SU-DHL-6 (cell line): Measurements from ENCODE around the gene KCNAB3.

Source experiments
- H2AFZ ChIP-seq: fragments of 200-600 bp; sonication (generic); 2 replicates; pipeline ENCODE4 v1.6.1; 2014; ENCODE audit warnings: low read depth, mild to moderate bottlenecking, moderate library complexity, mixed read lengths, antibody characterized with exemption, low read length; ENCODE audit not compliant: severe bottlenecking
- H3F3A ChIP-seq: fragments of 200-600 bp; shearing (Covaris generic); 2 replicates; pipeline ENCODE4 v1.6.0; 2016; ENCODE audit warnings: antibody characterized with exemption, mild to moderate bottlenecking; ENCODE audit not compliant: insufficient read depth
- H3K27ac ChIP-seq: fragments of 200-600 bp; sonication (generic); 2 replicates; pipeline ENCODE4 v1.5.1; 2016; ENCODE audit warnings: low read depth, mild to moderate bottlenecking, low read length, moderate library complexity, mixed read lengths
- H3K27me3 ChIP-seq: fragments of 200-600 bp; sonication (generic), shearing (Covaris generic); 2 replicates; pipeline ENCODE4 v1.6.0; 2014; ENCODE audit warnings: mild to moderate bottlenecking, low read length
- H3K36me3 ChIP-seq: fragments of 200-600 bp; sonication (generic); 2 replicates; pipeline ENCODE4 v1.6.1; 2014; ENCODE audit warnings: mild to moderate bottlenecking, low read length, mixed read lengths
- H3K4me2 ChIP-seq: fragments of 300-600, 200-600 bp; shearing (Covaris generic), sonication (generic); 2 replicates; pipeline ENCODE4 v1.6.0; 2014; ENCODE audit warnings: low read length, low read depth, mild to moderate bottlenecking; ENCODE audit not compliant: poor library complexity, severe bottlenecking
- H3K4me3 ChIP-seq: fragments of 200-600 bp; sonication (generic); 2 replicates; pipeline ENCODE4 v1.5.1; 2014; ENCODE audit warnings: antibody characterized with exemption, low read length, mild to moderate bottlenecking, mixed read lengths; ENCODE audit not compliant: insufficient read depth, poor library complexity, severe bottlenecking
- H3K79me2 ChIP-seq: fragments of 200-600 bp; sonication (generic); 2 replicates; pipeline ENCODE4 v1.6.1; 2014; ENCODE audit warnings: mild to moderate bottlenecking, low read length, moderate library complexity; ENCODE audit not compliant: insufficient read depth
- H3K9ac ChIP-seq: fragments of 200-600 bp; sonication (generic); 2 replicates; pipeline ENCODE4 v1.7.0; 2014; ENCODE audit warnings: mild to moderate bottlenecking, low read length
- H3K9me2 ChIP-seq: fragments of 200-600 bp; sonication (generic); replicated peaks from 2 replicates; pipeline ENCODE4 v1.6.1; 2014; ENCODE audit warnings: low read length; ENCODE audit not compliant: insufficient read depth
- H3K9me3 ChIP-seq: fragments of 200-600 bp; sonication (generic); 2 replicates; pipeline ENCODE4 v1.6.1; 2014; ENCODE audit warnings: low read length, mixed read lengths; ENCODE audit not compliant: insufficient read depth
- H4K20me1 ChIP-seq: fragments of 200-600 bp; sonication (generic); 2 replicates; pipeline ENCODE4 v1.6.1; 2014; ENCODE audit warnings: low read depth, mild to moderate bottlenecking, antibody characterized with exemption, low read length, moderate library complexity, mixed read lengths
- CTCF ChIP-seq: fragments of 200-600 bp; sonication (generic); IDR thresholded peaks from one replicate; pipeline ENCODE4 v1.5.1; 2017; ENCODE audit warnings: antibody characterized with exemption, mild to moderate bottlenecking, low read length, moderate library complexity; ENCODE audit not compliant: insufficient read depth, poor library complexity, severe bottlenecking
- EZH2phosphoT487 ChIP-seq: fragments of 200-600 bp; sonication (generic), shearing (Covaris generic); conservative IDR thresholded peaks from 2 replicates; pipeline ENCODE4 v1.6.1; 2018; ENCODE audit warnings: mild to moderate bottlenecking, antibody characterized with exemption, low read length, moderate library complexity, mixed read lengths

The KCNAB3 gene

GRCh38 chr17:7893187-7893880 is 36.3 kb downstream of the KCNAB3 start:
- Histone ChIP-seq H3K4me2 (no peak overlapping the region), H2AFZ (no peak overlapping the region), H3K9me3 (no peaks in the 10 kb centered on the region), H3K9ac (no peak overlapping the region), H3K36me3 (peaks cover 12% of the 10 kb centered on the region; the same call in 1 of the 2 replicates), H3K27ac (no peak overlapping the region), H3K4me3 (no peak overlapping the region), H3F3A (no peaks in the 10 kb centered on the region), H3K9me2 (no peaks in the 10 kb centered on the region), H3K79me2 (peaks cover 12% of the 10 kb centered on the region; the same call in 1 of the 2 replicates), H3K27me3 (no peaks in the 10 kb centered on the region), H4K20me1 (no peaks in the 10 kb centered on the region)
- no peak for TF ChIP-seq CTCF
- TF ChIP-seq EZH2phosphoT487, result no peak

GRCh38 chr17:7889166-7889955 is 40.3 kb downstream of the KCNAB3 start:
- Histone ChIP-seq H3F3A (peaks cover 13% of the 10 kb centered on the region), H3K27me3 (no peaks in the 10 kb centered on the region), H3K36me3 (peaks cover 2% of the 10 kb centered on the region; the same call in 1 of the 2 replicates), H3K4me2 (no peak overlapping the region), H3K79me2 (peaks cover 42% of the 10 kb centered on the region), H3K9me2 (no peaks in the 10 kb centered on the region), H2AFZ (no peak overlapping the region), H4K20me1 (no peaks in the 10 kb centered on the region), H3K9me3 (no peaks in the 10 kb centered on the region), H3K9ac (no peak overlapping the region), H3K4me3 (no peak overlapping the region), H3K27ac (no peak overlapping the region)
- TF ChIP-seq CTCF, result no peak
- no peak for TF ChIP-seq EZH2phosphoT487

GRCh38 chr17:7888184-7888920 is 41.3 kb downstream of the KCNAB3 start, which contains the start of gene CHD3:
Gene CHD3 (plus strand): TSS chr17:7888789. CDS start chr17:7889001, 212 bp downstream.
- Histone ChIP-seq H3K9ac (peak within 1 kb of the TSS; percentile 85), H3F3A (peaks cover 21% of the 10 kb centered on the region), H3K79me2 (peaks cover 42% of the 10 kb centered on the region), H3K27me3 (no peaks in the 10 kb centered on the region), H3K4me3 (peak within 1 kb of the TSS; percentile 77), H2AFZ (peak within 1 kb of the TSS; percentile 68), H3K4me2 (peak within 1 kb of the TSS; percentile 86), H3K27ac (peak within 1 kb of the TSS; percentile 85), H3K9me2 (no peaks in the 10 kb centered on the region), H3K36me3 (no peaks in the 10 kb centered on the region), H4K20me1 (no peaks in the 10 kb centered on the region), H3K9me3 (no peaks in the 10 kb centered on the region)
- TF ChIP-seq CTCF, result no peak
- no peak for TF ChIP-seq EZH2phosphoT487
